ENCODE data around the gene LINGO1. TPM values are rescaled to one million over a fixed set of nuclear protein-coding genes. Genes with fewer than 3 reads are reported as not detected.

Gene LINGO1
- total RNA-seq, 1 experiment from 2014 or later, result 51.3 TPM

- no peak for TF ChIP-seq PRDM15 (CRISPR knock-in tag; IDR thresholded peaks at IDR 0.05)
- no peak for TF ChIP-seq TEAD4 (CRISPR knock-in tag; IDR thresholded peaks at IDR 0.05)
- TF ChIP-seq, protein P1, sequence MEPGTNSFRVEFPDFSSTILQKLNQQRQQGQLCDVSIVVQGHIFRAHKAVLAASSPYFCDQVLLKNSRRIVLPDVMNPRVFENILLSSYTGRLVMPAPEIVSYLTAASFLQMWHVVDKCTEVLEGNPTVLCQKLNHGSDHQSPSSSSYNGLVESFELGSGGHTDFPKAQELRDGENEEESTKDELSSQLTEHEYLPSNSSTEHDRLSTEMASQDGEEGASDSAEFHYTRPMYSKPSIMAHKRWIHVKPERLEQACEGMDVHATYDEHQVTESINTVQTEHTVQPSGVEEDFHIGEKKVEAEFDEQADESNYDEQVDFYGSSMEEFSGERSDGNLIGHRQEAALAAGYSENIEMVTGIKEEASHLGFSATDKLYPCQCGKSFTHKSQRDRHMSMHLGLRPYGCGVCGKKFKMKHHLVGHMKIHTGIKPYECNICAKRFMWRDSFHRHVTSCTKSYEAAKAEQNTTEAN (CRISPR knock-in tag; IDR thresholded peaks at IDR 0.05), result no peak
Observed at GRCh38 chr15:77603611-77604336, 28.9 kb downstream of the LINGO1 start (continued).

DNA sequence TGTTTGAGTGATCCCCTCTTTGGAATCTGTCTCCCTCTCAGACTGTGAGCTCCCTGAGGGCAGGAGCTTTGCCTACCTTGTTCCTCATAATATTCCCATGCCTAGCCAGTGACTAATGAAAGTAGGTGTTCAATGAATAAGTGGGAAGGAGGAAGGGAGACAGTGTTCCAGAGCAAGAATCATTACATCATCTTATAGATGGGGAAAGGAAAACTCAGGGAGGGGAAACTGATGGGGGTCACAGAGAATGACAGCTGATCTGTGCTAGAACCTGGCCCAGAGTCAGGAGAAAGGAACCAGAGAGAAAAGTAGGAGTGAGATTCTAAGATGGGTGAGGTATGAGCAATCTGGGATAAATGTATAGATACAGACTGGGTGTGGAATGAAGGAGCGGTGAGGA is 29.9 kb downstream of the LINGO1 start:
- H3K27ac Mint-ChIP-seq, result no peak overlapping the region
- CTCF ChIA-PET, result interaction anchor here (0.7 to 2.2 kb wide), 3 partner anchors 15 to 30 kb away, joined by 3 to 10 read pairs (median 4); no protein-coding TSS in a partner anchor
- TF ChIP-seq ZNF281 (CRISPR knock-in tag; IDR thresholded peaks at IDR 0.05) (no peak), PRDM15 (CRISPR knock-in tag; IDR thresholded peaks at IDR 0.05) (no peak), MYBL2 (CRISPR knock-in tag; IDR thresholded peaks at IDR 0.05) (no peak), ZNF138 (CRISPR knock-in tag; conservative IDR thresholded peaks at IDR 0.05) (no peak), SMAD3 (CRISPR knock-in tag; IDR thresholded peaks at IDR 0.05; ENCODE audit: borderline replicate concordance) (no peak), E2F5 (CRISPR knock-in tag; IDR thresholded peaks at IDR 0.05) (no peak), ZNF396 (CRISPR knock-in tag; IDR thresholded peaks at IDR 0.05; ENCODE audit: borderline replicate concordance) (no peak), GABPB1 (CRISPR knock-in tag; IDR thresholded peaks at IDR 0.05) (no peak)
- TF ChIP-seq, protein P2, sequence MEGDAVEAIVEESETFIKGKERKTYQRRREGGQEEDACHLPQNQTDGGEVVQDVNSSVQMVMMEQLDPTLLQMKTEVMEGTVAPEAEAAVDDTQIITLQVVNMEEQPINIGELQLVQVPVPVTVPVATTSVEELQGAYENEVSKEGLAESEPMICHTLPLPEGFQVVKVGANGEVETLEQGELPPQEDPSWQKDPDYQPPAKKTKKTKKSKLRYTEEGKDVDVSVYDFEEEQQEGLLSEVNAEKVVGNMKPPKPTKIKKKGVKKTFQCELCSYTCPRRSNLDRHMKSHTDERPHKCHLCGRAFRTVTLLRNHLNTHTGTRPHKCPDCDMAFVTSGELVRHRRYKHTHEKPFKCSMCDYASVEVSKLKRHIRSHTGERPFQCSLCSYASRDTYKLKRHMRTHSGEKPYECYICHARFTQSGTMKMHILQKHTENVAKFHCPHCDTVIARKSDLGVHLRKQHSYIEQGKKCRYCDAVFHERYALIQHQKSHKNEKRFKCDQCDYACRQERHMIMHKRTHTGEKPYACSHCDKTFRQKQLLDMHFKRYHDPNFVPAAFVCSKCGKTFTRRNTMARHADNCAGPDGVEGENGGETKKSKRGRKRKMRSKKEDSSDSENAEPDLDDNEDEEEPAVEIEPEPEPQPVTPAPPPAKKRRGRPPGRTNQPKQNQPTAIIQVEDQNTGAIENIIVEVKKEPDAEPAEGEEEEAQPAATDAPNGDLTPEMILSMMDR (IDR thresholded peaks at IDR 0.05), result no peak
- TF ChIP-seq, protein P3, sequence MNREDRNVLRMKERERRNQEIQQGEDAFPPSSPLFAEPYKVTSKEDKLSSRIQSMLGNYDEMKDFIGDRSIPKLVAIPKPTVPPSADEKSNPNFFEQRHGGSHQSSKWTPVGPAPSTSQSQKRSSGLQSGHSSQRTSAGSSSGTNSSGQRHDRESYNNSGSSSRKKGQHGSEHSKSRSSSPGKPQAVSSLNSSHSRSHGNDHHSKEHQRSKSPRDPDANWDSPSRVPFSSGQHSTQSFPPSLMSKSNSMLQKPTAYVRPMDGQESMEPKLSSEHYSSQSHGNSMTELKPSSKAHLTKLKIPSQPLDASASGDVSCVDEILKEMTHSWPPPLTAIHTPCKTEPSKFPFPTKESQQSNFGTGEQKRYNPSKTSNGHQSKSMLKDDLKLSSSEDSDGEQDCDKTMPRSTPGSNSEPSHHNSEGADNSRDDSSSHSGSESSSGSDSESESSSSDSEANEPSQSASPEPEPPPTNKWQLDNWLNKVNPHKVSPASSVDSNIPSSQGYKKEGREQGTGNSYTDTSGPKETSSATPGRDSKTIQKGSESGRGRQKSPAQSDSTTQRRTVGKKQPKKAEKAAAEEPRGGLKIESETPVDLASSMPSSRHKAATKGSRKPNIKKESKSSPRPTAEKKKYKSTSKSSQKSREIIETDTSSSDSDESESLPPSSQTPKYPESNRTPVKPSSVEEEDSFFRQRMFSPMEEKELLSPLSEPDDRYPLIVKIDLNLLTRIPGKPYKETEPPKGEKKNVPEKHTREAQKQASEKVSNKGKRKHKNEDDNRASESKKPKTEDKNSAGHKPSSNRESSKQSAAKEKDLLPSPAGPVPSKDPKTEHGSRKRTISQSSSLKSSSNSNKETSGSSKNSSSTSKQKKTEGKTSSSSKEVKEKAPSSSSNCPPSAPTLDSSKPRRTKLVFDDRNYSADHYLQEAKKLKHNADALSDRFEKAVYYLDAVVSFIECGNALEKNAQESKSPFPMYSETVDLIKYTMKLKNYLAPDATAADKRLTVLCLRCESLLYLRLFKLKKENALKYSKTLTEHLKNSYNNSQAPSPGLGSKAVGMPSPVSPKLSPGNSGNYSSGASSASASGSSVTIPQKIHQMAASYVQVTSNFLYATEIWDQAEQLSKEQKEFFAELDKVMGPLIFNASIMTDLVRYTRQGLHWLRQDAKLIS (CRISPR knock-in tag; IDR thresholded peaks at IDR 0.05; ENCODE audit: borderline replicate concordance), result no peak
- TF ChIP-seq, protein P4, sequence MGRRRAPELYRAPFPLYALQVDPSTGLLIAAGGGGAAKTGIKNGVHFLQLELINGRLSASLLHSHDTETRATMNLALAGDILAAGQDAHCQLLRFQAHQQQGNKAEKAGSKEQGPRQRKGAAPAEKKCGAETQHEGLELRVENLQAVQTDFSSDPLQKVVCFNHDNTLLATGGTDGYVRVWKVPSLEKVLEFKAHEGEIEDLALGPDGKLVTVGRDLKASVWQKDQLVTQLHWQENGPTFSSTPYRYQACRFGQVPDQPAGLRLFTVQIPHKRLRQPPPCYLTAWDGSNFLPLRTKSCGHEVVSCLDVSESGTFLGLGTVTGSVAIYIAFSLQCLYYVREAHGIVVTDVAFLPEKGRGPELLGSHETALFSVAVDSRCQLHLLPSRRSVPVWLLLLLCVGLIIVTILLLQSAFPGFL (CRISPR knock-in tag; IDR thresholded peaks at IDR 0.05; ENCODE audit: borderline replicate concordance), result no peak

More for the DNA sequence above, 29.9 kb downstream of the LINGO1 start:
- no peaks in the 10 kb centered on the region; the same call in 1 of the 2 replicates for H3K27me3 Mint-ChIP-seq (ENCODE audit: low read depth)
- no peaks in the 10 kb centered on the region for H3K36me3 Mint-ChIP-seq
- DNase-seq (ENCODE audit: low spot score), result no peak
- H3K4me1 Mint-ChIP-seq, result peaks cover 52% of the 10 kb centered on the region
- no peak overlapping the region for H3K4me3 Mint-ChIP-seq
- POLR2A ChIA-PET, result no interaction called here
- no peak for ATAC-seq
- H3K9me3 Mint-ChIP-seq, result no peaks in the 10 kb centered on the region

Measured in WTC11 (cell line).